HEK293T (cell line): ENCODE results near the gene P2RX2.

Experiments used
- BHLHE40 ChIP-seq: fragments of 450-650 bp; IDR thresholded peaks from 2 replicates; pipeline ENCODE4 v1.6.1; 2016; ENCODE audit warnings: mild to moderate bottlenecking, moderate library complexity, borderline replicate concordance
- FOXM1 ChIP-seq: fragments of 450-650 bp; IDR thresholded peaks from 2 replicates; pipeline ENCODE4 v1.6.1; 2017; ENCODE audit warnings: mild to moderate bottlenecking, borderline replicate concordance
- SUZ12 ChIP-seq: fragments of 450-650 bp; IDR thresholded peaks from 2 replicates; pipeline ENCODE4 v1.6.1; 2016; ENCODE audit warnings: mild to moderate bottlenecking

DNA sequence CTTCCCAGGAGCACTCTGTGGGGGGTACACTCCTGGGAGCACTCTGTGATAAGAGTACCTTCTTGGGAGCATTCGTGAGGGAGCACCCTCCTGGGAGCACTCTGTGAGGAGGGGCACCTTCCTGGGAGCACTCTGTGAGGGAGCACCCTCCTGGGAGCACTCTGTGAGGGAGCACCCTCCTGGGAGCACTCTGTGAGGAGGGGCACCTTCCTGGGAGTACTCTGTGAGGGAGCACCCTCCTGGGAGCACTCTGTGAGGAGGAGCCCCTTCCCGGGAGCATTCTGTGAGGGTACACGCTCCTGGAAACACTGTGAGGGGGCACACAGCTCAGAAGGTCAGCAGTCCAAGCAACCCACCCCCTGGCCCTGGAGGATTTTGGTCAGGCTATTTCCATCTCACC, 30.8 kb upstream of the P2RX2 start:
- no peak for TF ChIP-seq SUZ12
- no peak for TF ChIP-seq BHLHE40
- TF ChIP-seq FOXM1: no peak
